K562 (cell line): ENCODE measurements around the gene ADARB2.

Experiments
- BCLAF1 ChIP-seq, 2 experiments: fragments of 450-650 bp in 1 of 2; IDR thresholded peaks; 2 replicates each; pipeline ENCODE4 v1.6.1; 2011 to 2017; ENCODE audit warnings: low read depth in 2 of 2, antibody characterized with exemption in 1 of 2, borderline replicate concordance in 1 of 2, low read length in 1 of 2, mild to moderate bottlenecking in 1 of 2, mixed read lengths in 1 of 2; ENCODE audit not compliant: control insufficient read depth in 1 of 2
- CBX1 ChIP-seq: sonication (generic); IDR thresholded peaks from 2 replicates; pipeline ENCODE4 v1.6.1; 2016; ENCODE audit warnings: antibody characterized with exemption, low read depth, mild to moderate bottlenecking
- ETS1 ChIP-seq: conservative IDR thresholded peaks from 2 replicates; pipeline ENCODE4 v1.6.1; 2011; ENCODE audit warnings: low read depth, mild to moderate bottlenecking, low read length; ENCODE audit not compliant: control insufficient read depth
- MNT ChIP-seq, 2 experiments: fragments of 450-650 bp; conservative IDR thresholded peaks; 2 replicates each; pipeline ENCODE4 v1.6.1; 2017; ENCODE audit warnings: mild to moderate bottlenecking in 2 of 2, moderate library complexity in 2 of 2
- MTA1 ChIP-seq: fragments of 450-650 bp; IDR thresholded peaks from 2 replicates; pipeline ENCODE4 v1.6.1; 2017; ENCODE audit warnings: borderline replicate concordance
- NCOA2 ChIP-seq, 2 experiments: fragments of 450-650 bp; IDR thresholded peaks; 2 replicates each; pipeline ENCODE4 v1.6.1; 2018; ENCODE audit warnings: mild to moderate bottlenecking in 2 of 2, moderate library complexity in 1 of 2; ENCODE audit not compliant: partially characterized antibody in 2 of 2
- RAD21 ChIP-seq, 2 experiments: fragments of 250-450 bp in 1 of 2; fragments of 450-650 bp in 1 of 2; sonication (Bioruptor Pico) in 1 of 2; formaldehyde crosslinking in 1 of 2; IDR thresholded peaks in 1 of 2; conservative IDR thresholded peaks in 1 of 2; 2 replicates each; pipeline versions ENCODE4 v1.4.0 to v1.8.0; 2020 to 2022; ENCODE audit warnings: mild to moderate bottlenecking in 2 of 2, moderate library complexity in 1 of 2
- RREB1 ChIP-seq: fragments of 250-450 bp; sonication (Bioruptor Pico); IDR thresholded peaks from 2 replicates; pipeline ENCODE4 v1.4.0; 2020
- SMARCE1 ChIP-seq: fragments of 450-650 bp; IDR thresholded peaks from 2 replicates; pipeline ENCODE4 v1.7.1; 2016; ENCODE audit warnings: mild to moderate bottlenecking

DNA sequence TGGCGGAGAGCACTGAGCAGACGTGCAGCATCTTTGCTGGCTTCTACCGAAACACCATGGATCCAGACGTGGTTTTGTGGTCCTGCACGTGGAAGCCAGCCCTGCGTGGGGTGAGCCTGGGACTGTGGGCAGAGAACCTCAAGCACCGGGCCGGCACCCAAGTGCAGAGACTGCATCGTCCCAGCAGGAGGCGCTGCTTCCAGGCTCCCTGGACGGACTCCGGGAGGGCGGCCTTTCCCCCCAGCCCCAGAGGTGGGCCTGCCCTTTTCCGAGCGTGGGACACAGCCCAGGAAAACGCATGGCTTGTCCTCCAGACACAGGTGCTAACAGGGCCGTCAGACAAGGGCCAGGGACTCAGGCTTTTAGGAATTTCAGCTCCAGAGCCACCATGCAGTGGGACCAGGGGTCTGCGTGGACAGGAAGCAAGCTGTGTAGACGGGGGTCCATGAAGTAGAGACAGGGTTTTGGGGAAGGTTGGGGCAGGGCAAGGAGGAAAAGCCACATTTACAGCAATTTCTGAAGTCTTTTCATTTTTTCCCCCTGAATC, 377.2 kb downstream of the ADARB2 start:
- TF ChIP-seq NCOA2 (IDR thresholded peaks at IDR 0.05; ENCODE audit: partially characterized antibody in 2 of 2) (no peak), ETS1 (no peak), RREB1 (CRISPR knock-in tag) (no peak), MNT (conservative IDR thresholded peaks at IDR 0.05) (no peak), CBX1 (no peak), RAD21 (CRISPR knock-in tag; conservative IDR thresholded peaks at IDR 0.05 in 1 of 2, IDR thresholded peaks at IDR 0.05 in 1 of 2) (peak in 1 of 2 experiments; percentile 16; a peak in 1 of 4 replicates), MTA1 (no peak), BCLAF1 (IDR thresholded peaks at IDR 0.05; ENCODE audit: borderline replicate concordance in 1 of 2, control insufficient read depth in 1 of 2, low read depth in 2 of 2, low read length in 1 of 2) (no peak), SMARCE1 (no peak)
